Peyer's patch (tissue), 4 donors: ENCODE data around the gene CDON. TPM values are rescaled to one million over a fixed set of nuclear protein-coding genes. Genes with fewer than 3 reads are reported as not detected.
A peak's percentile ranks its signal among the peaks of the same experiment; 100 is the strongest.

Experiments
- DNase-seq, 3 donors: peaks; one replicate each; pipeline ENCODE4 v3.0.0-alpha.2; 2017 to 2019
- H3K27ac ChIP-seq, 4 donors: fragments of 200-600 bp; sonication (generic); one replicate each; pipeline ENCODE4 v1.5.1; 2016 to 2019
- H3K27me3 ChIP-seq, 2 donors: fragments of 200-600 bp; sonication (generic); one replicate each; pipeline ENCODE4 v1.5.1; 2019
- H3K36me3 ChIP-seq, 3 donors: fragments of 200-600 bp; sonication (generic); one replicate each; pipeline ENCODE4 v1.5.1; 2016 to 2019
- H3K4me1 ChIP-seq, 4 donors: fragments of 200-600 bp; sonication (generic); one replicate each; pipeline ENCODE4 v1.5.1; 2016 to 2019
- H3K4me3 ChIP-seq, 4 donors: fragments of 200-600 bp; sonication (generic); 1 replicate in 3 of 4; 2 replicates in 1 of 4; pipeline ENCODE4 v1.5.1; 2016 to 2019; ENCODE audit warnings: mild to moderate bottlenecking in 1 of 4
- H3K9me3 ChIP-seq, 4 donors: fragments of 200-600 bp; sonication (generic); one replicate each; pipeline ENCODE4 v1.5.1; 2016 to 2019; ENCODE audit warnings: mild to moderate bottlenecking in 1 of 4
- POLR2A ChIP-seq, 2 donors: fragments of 450-650 bp; IDR thresholded peaks; one replicate each; pipeline ENCODE4 v1.5.1; 2017; ENCODE audit warnings: antibody characterized with exemption in 2 of 2, mild to moderate bottlenecking in 2 of 2, moderate library complexity in 2 of 2
- total RNA-seq, 4 donors: library from RNA; depleted of rRNA; stranded (reverse); fragments of >200 nt; gene quantifications; one replicate each; pipeline ENCODE4 v1.1.0, GENCODE V29; 2016
- TF ChIP-seq, protein P1 (sequence below), 6 experiments: fragments of 450-650 bp in 4 of 6; fragments of 200-600 bp in 2 of 6; sonication (generic) in 1 of 6; IDR thresholded peaks; one replicate each; pipeline ENCODE4 v1.5.1; 2017 to 2019; ENCODE audit warnings: antibody characterized with exemption in 6 of 6, mild to moderate bottlenecking in 3 of 6, moderate library complexity in 1 of 6

Gene CDON
- total RNA-seq, 4 donors from 2014 or later, result 1.9 to 8.0 (median 3.8) TPM

DNA sequence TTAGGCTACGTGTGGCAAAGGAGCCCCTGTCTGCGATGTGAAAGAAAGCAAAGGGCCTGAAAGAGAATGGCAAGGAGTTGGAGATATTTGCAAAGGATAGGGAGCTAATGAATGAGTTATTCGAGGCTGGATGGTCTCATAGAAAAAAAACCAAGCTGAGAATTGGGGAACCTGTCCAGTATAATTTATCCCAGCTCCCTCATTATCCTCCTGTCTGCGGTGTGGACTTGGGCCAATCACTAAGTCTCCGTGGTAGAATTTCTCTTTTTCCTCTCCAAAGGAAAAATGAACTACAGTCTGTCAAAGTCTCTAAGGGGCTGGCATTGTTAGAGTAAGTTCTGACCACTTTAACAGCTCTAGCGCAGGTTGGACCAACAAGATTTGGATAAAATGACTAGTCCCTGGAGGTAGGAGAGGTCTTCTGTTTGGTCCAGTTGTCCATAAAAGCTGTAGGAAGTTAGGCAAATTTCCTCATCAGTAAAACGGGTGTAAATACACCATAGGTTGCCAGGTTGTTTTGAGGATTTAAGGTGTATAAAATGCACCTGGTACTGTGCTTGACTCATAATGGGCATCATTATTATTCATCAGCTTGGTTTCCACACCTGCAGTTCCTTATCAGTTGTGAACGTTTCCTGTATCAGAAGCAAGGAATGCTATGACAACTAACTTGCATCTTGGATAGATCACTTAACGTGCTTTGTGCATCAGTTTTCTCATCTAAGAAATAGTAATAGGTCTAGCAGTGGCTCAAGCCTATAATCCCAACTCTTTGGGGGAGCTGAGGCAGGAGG is 10.3 kb upstream of the CDON start:
- Histone ChIP-seq H3K27me3 (no peaks in the 10 kb centered on the region), H3K4me3 (no peak overlapping the region), H3K4me1 (no peaks in the 10 kb centered on the region), H3K9me3 (no peaks in the 10 kb centered on the region), H3K27ac (no peak overlapping the region), H3K36me3 (no peaks in the 10 kb centered on the region)
- DNase-seq, result no peak
- no peak for TF ChIP-seq POLR2A (IDR thresholded peaks at IDR 0.05)
- TF ChIP-seq, protein P1, sequence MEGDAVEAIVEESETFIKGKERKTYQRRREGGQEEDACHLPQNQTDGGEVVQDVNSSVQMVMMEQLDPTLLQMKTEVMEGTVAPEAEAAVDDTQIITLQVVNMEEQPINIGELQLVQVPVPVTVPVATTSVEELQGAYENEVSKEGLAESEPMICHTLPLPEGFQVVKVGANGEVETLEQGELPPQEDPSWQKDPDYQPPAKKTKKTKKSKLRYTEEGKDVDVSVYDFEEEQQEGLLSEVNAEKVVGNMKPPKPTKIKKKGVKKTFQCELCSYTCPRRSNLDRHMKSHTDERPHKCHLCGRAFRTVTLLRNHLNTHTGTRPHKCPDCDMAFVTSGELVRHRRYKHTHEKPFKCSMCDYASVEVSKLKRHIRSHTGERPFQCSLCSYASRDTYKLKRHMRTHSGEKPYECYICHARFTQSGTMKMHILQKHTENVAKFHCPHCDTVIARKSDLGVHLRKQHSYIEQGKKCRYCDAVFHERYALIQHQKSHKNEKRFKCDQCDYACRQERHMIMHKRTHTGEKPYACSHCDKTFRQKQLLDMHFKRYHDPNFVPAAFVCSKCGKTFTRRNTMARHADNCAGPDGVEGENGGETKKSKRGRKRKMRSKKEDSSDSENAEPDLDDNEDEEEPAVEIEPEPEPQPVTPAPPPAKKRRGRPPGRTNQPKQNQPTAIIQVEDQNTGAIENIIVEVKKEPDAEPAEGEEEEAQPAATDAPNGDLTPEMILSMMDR (IDR thresholded peaks at IDR 0.05), result no peak

DNA sequence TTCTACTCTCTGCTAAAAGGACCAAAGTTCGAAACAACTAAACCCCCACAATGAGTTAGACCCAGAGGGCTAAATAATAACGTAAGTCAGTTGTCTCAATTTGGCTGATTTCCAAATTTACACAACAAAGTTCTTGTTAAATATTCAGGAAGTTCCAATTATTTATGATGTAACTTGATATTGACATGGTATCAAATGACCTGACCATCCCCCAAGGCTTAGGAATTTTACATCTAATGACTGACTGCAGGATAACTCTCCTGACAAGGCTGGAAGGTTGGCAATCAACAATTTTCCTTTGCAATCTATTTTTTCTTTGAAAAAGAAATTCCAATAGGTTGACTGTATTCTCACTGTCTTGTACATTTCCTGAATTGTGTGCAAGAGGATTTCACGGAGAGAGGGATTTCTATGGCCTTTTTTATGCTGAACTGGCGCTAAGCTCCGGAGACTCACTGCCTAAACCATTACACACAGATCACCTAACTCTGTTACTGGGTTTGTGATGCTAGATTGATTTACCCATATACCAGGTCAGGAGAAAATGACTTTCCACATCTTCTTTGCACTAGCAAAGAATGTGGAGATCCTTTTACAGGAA is 9.6 kb upstream of the CDON start:
- no peaks in the 10 kb centered on the region for H3K27me3 ChIP-seq
- H3K9me3 ChIP-seq, result no peaks in the 10 kb centered on the region
- no peak for TF ChIP-seq POLR2A (IDR thresholded peaks at IDR 0.05)
- TF ChIP-seq, protein P1 (IDR thresholded peaks at IDR 0.05), result no peak
- no peak for DNase-seq
- H3K27ac ChIP-seq, result no peak overlapping the region
- H3K36me3 ChIP-seq, result no peaks in the 10 kb centered on the region
- H3K4me1 ChIP-seq, result no peaks in the 10 kb centered on the region
- H3K4me3 ChIP-seq, result no peak overlapping the region

DNA sequence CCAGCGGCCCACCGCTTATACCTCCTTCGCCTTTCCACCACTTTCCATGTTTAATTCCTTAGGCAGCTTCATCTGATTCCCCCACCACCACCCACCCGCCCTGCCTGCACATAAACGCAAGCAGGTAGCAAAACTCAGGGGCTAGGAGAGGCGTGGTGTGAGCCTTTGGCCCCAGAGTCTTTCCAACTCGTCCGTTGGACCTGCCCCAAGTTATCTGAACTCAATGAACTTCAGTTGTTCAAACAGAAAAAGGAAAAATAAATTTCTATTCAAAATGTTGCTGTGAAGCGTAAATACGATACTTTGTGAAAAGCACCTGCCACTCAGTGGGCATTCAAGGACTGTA is 814 bp upstream of the CDON start:
- TF ChIP-seq, protein P1 (IDR thresholded peaks at IDR 0.05), result no peak
- no peak for TF ChIP-seq POLR2A (IDR thresholded peaks at IDR 0.05)
- no peak for DNase-seq
- peaks cover 0 to 8% (median 4%) of the 10 kb centered on the region in 4 donors for H3K4me1 ChIP-seq
- H3K4me3 ChIP-seq, result peak overlapping the region; percentile 65 to 92 (median 78)
- H3K9me3 ChIP-seq, result peaks cover 0 to 5% (median 0%) of the 10 kb centered on the region in 4 donors
- H3K36me3 ChIP-seq, result no peaks in the 10 kb centered on the region
- no peaks in the 10 kb centered on the region for H3K27me3 ChIP-seq
- H3K27ac ChIP-seq, result peak overlapping the region in 2 of 4 donors; percentile 73 to 87

DNA sequence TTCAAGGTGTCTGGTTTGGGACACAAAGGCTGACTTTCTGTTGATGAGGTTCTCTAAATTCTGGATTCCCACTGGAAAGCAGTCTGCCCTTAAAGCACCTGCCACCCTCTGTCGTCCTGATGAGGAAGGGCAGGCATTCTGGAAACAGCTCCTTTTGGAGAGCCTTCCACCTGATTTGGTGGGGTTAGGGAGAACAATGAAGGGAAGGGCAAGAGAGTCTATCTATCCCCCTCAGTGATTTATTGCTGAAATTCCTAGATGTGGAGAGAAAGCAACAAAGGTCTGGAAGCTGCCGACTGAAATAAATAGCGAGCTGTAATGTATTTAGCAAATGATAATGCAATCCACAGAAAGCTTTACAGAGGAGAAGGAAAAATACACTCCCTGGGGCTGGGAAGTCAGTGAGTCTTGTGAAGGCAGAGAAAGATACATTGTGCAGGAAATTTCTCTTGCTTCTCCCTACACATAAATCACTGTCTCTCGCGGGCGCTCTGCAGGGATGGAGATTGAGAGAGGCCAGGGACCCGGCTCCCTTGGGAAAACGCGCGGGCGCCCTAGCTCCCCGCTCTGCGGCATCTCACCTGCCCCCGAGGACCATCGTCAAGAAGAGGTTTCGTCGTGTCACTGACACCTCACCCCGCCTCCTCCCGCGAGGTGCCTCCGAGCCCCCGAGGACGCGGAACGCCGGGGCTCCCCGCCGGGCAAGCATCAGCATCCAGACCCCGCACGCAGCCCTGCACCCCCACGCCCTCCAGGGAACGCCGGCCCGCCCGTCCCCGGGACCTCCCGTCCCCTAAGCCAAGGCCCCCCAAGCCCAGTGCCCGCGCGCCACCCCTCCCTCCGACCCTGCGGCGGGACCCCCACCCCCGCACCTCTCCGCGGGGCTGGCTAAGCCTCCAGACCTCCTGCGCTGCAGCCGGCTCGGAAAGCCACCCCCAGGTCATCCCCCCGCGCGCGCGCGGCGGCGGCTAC is 673 bp downstream of the CDON start:
- peaks cover 0 to 5% (median 0%) of the 10 kb centered on the region in 4 donors for H3K9me3 ChIP-seq
- H3K27ac ChIP-seq, result peak overlapping the region; percentile 70 to 87 (median 74)
- H3K27me3 ChIP-seq, result no peaks in the 10 kb centered on the region
- DNase-seq, result peak in 1 of 3 donors; percentile 47
- TF ChIP-seq, protein P1 (IDR thresholded peaks at IDR 0.05), result peak in 3 of 6 experiments; percentile 50 to 52 (median 52)
- TF ChIP-seq POLR2A (IDR thresholded peaks at IDR 0.05), result no peak
- H3K4me1 ChIP-seq, result peaks cover 0 to 8% (median 4%) of the 10 kb centered on the region in 4 donors
- peak overlapping the region; percentile 65 to 92 (median 78) for H3K4me3 ChIP-seq
- H3K36me3 ChIP-seq, result no peaks in the 10 kb centered on the region

DNA sequence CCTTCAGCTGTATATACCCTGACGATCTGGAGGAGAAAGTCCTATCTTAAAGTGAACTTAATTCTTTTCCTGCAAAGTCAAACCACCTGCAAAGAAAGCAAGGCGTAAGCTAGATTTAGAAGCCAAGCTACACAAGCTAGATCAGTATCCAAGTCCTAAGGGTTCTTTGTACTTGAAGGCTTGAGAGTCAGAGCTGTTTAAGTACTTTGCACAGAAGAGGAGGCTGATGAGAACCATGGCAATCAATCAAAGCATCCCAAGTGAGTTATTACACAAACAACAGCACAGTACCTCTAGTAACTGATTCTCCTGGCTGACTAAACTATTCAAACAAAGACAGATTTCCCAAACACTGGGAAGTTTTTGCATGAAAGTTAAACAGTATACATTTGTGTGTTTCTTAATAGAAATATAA is 1.9 kb downstream of the CDON start:
- Histone ChIP-seq H3K27ac (no peak overlapping the region), H3K4me3 (no peak overlapping the region), H3K27me3 (no peaks in the 10 kb centered on the region), H3K9me3 (peaks cover 0 to 5% (median 0%) of the 10 kb centered on the region in 4 donors), H3K4me1 (peaks cover 0 to 8% (median 4%) of the 10 kb centered on the region in 4 donors), H3K36me3 (no peaks in the 10 kb centered on the region)
- DNase-seq, result no peak
- TF ChIP-seq, protein P1 (IDR thresholded peaks at IDR 0.05), result no peak
- no peak for TF ChIP-seq POLR2A (IDR thresholded peaks at IDR 0.05)
